ENCODE data around the gene GRAMD4. TPM values are rescaled to one million over a fixed set of nuclear protein-coding genes. Genes with fewer than 3 reads are reported as not detected.

The GRAMD4 gene
- total and polyA plus RNA-seq, 3 donors from 2014 or later: 20.8 to 81.5 (median 61.2) TPM

DNA sequence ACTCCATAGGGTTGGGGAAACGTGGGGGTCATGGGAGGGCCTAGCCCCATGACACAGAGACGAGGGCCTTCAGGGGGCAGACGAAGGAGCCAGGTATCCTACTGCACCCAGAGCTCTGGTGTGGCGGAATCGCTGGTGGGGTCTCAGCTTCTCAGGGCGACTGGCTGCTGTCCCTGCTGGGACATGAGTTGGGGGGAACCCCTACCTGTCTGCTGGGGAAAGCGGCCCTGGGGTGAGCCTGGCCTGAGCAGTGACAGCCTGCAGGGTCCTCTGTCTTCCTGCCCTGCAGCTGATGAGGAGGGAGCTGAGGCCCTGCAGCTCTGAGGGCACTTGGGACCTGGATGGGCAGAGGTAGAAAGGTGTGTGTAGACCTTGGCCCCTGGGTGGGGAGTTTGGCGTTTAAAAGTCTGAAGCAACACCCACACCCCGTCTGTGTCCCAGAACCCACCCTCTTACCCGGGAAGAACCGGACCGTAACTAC, 33.6 kb upstream of the GRAMD4 start:
- Histone ChIP-seq H3K4me3 (no peak overlapping the region), H3K27ac (no peak overlapping the region), H3K36me3 (ENCODE audit: low read depth, missing control alignments) (no peaks in the 10 kb centered on the region), H3K9me3 (no peaks in the 10 kb centered on the region), H3K27me3 (no peaks in the 10 kb centered on the region), H3K4me1 (peaks cover 2% of the 10 kb centered on the region)
- TF ChIP-seq, protein P1, sequence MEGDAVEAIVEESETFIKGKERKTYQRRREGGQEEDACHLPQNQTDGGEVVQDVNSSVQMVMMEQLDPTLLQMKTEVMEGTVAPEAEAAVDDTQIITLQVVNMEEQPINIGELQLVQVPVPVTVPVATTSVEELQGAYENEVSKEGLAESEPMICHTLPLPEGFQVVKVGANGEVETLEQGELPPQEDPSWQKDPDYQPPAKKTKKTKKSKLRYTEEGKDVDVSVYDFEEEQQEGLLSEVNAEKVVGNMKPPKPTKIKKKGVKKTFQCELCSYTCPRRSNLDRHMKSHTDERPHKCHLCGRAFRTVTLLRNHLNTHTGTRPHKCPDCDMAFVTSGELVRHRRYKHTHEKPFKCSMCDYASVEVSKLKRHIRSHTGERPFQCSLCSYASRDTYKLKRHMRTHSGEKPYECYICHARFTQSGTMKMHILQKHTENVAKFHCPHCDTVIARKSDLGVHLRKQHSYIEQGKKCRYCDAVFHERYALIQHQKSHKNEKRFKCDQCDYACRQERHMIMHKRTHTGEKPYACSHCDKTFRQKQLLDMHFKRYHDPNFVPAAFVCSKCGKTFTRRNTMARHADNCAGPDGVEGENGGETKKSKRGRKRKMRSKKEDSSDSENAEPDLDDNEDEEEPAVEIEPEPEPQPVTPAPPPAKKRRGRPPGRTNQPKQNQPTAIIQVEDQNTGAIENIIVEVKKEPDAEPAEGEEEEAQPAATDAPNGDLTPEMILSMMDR (IDR thresholded peaks at IDR 0.05): no peak
- no peak for TF ChIP-seq POLR2A (IDR thresholded peaks at IDR 0.05)
- intact Hi-C loops (cut with DNase I; ENCODE audit: low total_unique reads): no loop called here
- WGBS, 2 donors: 97% methylated on average over 6 to 12 of the region's 12 CpGs
- DNase-seq: no peak

DNA sequence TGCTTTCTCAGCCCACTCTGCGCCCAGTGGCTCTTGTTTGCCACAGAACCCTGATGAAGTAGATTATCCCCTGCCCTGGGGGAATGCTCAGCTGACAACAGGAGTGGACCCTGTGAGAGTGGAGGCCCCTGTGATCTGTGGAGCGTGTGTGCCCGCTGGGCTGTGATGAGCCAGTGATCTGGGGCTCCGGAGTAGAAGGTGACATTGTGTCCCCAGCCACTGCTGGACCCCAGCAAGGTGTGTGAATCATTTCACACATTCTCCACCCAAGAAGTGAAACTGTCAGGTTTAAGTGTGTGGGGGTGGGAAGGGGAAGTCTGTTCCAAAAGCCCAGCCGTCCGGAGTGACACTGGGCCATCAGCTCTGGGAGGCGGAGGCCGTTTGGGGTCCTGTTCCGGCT, 33.1 kb upstream of the GRAMD4 start:
- Histone ChIP-seq H3K27me3 (no peaks in the 10 kb centered on the region), H3K4me1 (peaks cover 2% of the 10 kb centered on the region), H3K36me3 (ENCODE audit: low read depth, missing control alignments) (no peaks in the 10 kb centered on the region), H3K4me3 (no peak overlapping the region), H3K9me3 (no peaks in the 10 kb centered on the region), H3K27ac (no peak overlapping the region)
- TF ChIP-seq POLR2A (IDR thresholded peaks at IDR 0.05): no peak
- TF ChIP-seq, protein P1 (IDR thresholded peaks at IDR 0.05): no peak
- intact Hi-C loops (cut with DNase I; ENCODE audit: low total_unique reads): no loop called here
- 77 to 83% methylated on average over 7 to 9 of the region's 9 CpGs for WGBS, 2 donors
- DNase-seq: no peak

DNA sequence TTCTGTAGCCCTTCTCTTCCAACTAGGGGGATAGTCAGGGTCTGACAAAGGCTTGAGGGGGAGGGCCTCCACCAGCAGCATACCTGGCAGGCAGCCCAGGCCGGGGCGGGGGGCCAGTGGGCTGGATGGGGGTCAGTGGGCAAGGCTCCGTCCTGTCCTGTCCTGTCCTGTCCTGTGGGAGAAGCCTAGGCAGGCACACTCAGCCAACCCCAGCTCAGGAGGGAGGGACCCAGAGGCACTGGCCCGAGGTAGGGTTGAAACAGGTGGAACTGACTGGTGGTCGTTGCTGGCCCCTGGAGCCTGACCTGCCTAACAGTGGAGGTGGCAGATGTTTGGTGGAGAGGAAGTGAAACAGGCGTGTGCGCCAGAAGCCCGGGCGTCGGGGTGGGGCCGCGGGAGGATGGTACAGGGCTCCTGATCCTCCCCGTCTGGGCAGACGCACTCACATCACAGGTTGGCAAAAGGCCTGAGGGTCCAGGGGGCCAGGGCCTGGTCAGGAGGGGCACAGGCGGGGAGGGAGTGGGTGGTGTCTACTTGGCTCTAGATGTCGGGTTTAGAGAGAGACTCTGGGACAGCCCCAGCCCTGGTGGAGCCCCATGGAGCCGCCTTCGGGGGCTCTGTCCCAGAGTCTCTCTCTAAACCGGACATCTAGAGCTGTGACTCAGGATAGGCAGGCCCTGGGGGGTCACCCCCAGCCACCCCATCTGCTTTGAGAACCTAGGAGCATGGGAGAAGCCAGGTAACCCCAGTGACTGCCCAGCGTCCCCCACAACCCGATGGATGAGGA, 32.5 kb upstream of the GRAMD4 start:
- Histone ChIP-seq H3K9me3 (no peaks in the 10 kb centered on the region), H3K27ac (no peak overlapping the region), H3K36me3 (ENCODE audit: low read depth, missing control alignments) (no peaks in the 10 kb centered on the region), H3K4me1 (peaks cover 3% of the 10 kb centered on the region), H3K4me3 (no peak overlapping the region), H3K27me3 (no peaks in the 10 kb centered on the region)
- DNase-seq: no peak
- intact Hi-C loops (cut with DNase I; ENCODE audit: low total_unique reads): no loop called here
- 77 to 80% methylated on average over 15 to 21 of the region's 21 CpGs for WGBS, 2 donors
- TF ChIP-seq POLR2A (IDR thresholded peaks at IDR 0.05): no peak
- TF ChIP-seq, protein P1 (IDR thresholded peaks at IDR 0.05): no peak

DNA sequence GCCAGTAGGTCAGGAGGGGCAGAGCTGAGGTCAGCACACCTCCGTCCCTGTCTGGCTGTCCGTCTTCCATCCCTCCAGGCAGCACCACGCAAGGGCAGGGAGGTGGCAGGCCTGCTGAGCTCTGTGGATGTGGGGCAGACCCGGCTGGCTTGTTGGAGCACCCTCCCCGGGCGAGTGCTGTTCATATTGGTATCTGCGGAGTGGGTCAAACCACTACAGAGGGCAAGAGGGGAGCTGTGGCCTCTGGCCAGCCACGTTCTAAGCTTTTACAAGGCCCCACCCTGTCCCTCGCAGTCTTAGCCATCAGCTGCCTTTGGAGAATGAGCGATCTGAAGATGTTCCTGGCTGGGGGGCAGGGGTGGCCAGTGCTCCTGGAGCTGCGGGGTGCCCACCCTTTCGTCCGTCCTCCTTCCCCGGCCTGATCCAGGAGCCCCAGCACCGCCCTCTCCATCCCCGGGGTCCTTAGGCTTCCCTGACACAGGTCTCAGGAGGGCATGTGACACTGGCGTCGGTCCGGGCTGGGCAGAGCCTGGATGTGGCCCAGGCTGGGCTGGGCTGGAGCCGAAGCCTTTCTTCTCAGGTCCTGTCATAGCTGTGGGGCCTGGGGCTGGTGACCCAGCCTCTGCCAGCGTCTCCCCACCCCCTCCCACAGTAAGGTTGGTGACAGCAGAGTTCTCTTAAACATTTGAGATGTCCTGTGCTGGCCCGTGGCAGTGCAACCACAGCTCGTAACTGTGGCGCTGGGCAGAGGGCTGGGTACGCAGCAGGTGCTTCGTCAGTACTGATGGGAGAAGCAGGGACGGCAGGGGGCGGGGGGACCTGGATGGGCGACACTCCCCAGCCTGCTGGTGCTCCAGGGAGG, 31.7 kb upstream of the GRAMD4 start:
- DNase-seq: no peak
- no peak overlapping the region for H3K27ac ChIP-seq
- peaks cover 8% of the 10 kb centered on the region for H3K4me1 ChIP-seq
- H3K27me3 ChIP-seq: no peaks in the 10 kb centered on the region
- intact Hi-C loops (cut with DNase I; ENCODE audit: low total_unique reads): no loop called here
- TF ChIP-seq, protein P1 (IDR thresholded peaks at IDR 0.05): no peak
- TF ChIP-seq POLR2A (IDR thresholded peaks at IDR 0.05): no peak
- H3K4me3 ChIP-seq: no peak overlapping the region
- no peaks in the 10 kb centered on the region for H3K36me3 ChIP-seq (ENCODE audit: low read depth, missing control alignments)
- no peaks in the 10 kb centered on the region for H3K9me3 ChIP-seq
- WGBS, 2 donors: 81 to 84% methylated on average over 6 to 29 of the region's 29 CpGs

Data from testis (tissue), 3 donors.